GM18505 (cell line): ENCODE data around the gene RPGRIP1L.
"Not testable (repeated sequence)": the region's sequence is repeated elsewhere in the genome, so short reads cannot be mapped to it uniquely, and the experiment has no call there.

Experiments
- ATAC-seq: cut with Tn5 transposase; IDR thresholded peaks from one replicate; pipeline ENCODE4 v1.9.1; 2021; ENCODE audit not compliant: unreplicated experiment
- POLR2A ChIP-seq: IDR thresholded peaks from 4 replicates; pipeline ENCODE4 v1.6.1; 2011; ENCODE audit warnings: borderline replicate concordance; ENCODE audit not compliant: insufficient read depth, insufficient read length; ENCODE audit errors: extremely low read depth

Gene RPGRIP1L

GRCh38 chr16:53695070-53695469 lies 8.6 kb downstream of the RPGRIP1L start:
- TF ChIP-seq POLR2A, result no peak
- ATAC-seq, result no peak

- ATAC-seq, result no peak
- TF ChIP-seq POLR2A, result no peak
Observed at GRCh38 chr16:53693320-53693719, 10.3 kb downstream of the RPGRIP1L start.

DNA sequence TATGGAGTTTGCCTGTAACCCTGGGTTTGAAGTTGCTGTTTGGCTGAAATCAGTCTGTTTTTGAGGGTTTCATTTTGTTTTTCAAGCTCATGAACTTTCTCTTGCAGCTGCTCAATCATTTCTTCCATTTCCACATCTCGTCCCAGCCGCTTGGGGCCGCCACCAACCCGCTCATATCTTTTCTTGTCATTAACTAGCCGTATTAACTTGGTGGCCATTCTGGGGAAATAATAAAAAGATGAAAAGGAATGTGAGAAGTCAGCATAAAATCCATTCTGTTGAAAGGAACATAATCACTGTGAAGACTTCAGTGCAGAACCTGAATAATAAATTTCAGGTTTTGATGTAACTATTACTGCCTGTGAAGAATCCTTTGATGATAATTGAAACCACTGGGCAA lies 11.5 kb downstream of the RPGRIP1L start:
- no peak for ATAC-seq
- TF ChIP-seq POLR2A, result no peak

DNA sequence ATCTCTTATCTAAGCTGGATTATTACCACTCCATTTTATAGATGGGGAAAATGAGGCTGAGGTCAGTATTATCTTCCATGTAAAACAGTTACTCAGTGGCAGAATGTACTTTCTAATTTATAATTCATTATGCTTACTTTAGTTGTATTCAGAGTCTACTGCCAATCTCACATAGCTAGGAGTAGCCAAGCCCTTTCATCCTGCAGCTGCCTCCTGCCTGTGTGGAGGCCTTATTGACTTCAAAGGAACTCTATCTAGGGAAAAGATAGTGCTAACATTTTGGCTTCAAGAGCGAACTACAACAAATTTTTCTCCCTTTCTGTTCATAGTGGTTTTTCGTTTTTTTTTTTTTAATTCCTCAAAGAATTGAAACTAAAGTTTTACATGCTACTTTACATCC lies 12.9 kb downstream of the RPGRIP1L start:
- no peak for ATAC-seq
- no peak for TF ChIP-seq POLR2A

DNA sequence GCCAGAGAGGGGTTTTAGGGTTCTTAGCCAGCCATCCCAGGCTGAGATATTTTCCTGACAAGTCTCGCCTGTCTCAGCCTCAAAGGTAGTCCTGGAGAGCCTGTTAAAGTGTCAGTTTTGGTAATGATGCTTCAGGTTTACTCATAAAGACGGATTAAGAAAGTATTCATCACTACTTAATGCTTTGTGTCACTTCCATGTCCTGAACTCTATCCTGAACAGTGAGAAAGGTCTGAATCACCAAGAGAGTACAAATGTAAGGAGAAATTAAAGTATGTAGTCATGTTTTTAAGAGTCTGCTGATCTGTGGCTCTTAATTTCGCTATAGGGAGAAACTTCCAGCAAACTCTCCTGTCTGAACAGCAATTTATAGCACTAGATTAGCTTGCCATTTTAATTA lies 14.0 kb downstream of the RPGRIP1L start:
- no peak for TF ChIP-seq POLR2A
- no peak for ATAC-seq

- no peak for TF ChIP-seq POLR2A
- ATAC-seq, result no peak
Observed at GRCh38 chr16:53686710-53687109, 16.9 kb downstream of the RPGRIP1L start.

DNA sequence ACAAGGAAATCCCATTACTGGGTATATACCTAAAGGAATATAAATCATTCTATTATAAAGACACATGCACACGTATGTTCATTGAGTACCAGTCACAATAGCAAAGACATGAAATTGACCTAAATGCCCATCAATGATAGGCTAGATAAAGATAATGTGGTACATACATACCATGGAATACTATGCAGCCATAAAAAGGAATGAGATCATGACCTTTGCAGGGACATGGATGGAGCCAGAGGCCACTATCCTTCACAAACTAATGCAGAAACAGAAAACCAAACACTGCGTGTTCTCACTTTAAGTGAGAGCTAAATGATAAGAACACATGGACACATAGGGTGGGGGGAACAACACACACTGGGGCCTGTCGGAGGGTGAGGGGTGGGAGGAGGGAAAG lies 18.3 kb downstream of the RPGRIP1L start:
- ATAC-seq, result not testable (repeated sequence)

- no peak for ATAC-seq
- TF ChIP-seq POLR2A, result no peak
Observed at GRCh38 chr16:53681354-53681753, 22.3 kb downstream of the RPGRIP1L start.

- ATAC-seq, result no peak
- TF ChIP-seq POLR2A, result no peak
Observed at GRCh38 chr16:53680756-53681155, 22.9 kb downstream of the RPGRIP1L start.

GRCh38 chr16:53678756-53679343 lies 24.8 kb downstream of the RPGRIP1L start:
- TF ChIP-seq POLR2A, result no peak
- ATAC-seq, result no peak

- no peak for TF ChIP-seq POLR2A
- ATAC-seq, result no peak
Observed at GRCh38 chr16:53678155-53678554, 25.5 kb downstream of the RPGRIP1L start.

GRCh38 chr16:53673189-53673588 lies 30.5 kb downstream of the RPGRIP1L start:
- no peak for TF ChIP-seq POLR2A
- no peak for ATAC-seq

DNA sequence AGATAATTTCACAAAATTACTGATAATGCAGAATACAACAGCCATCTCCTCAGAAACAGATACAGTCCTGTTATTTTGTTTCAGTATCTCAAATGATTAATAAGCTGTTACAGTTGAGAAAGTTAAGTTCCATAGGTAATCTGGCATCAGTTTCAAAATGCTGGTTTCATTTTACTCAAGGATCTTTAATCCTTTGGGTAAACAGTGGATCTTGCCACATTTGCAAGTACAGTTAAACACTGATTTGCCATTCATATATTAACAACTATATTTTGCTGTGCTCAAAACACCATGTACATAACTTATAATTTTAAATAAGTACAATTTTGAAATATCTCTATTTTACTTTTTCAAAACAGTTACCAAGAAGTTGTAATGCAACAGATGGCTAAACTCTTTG lies 31.2 kb downstream of the RPGRIP1L start:
- TF ChIP-seq POLR2A, result no peak
- no peak for ATAC-seq

GRCh38 chr16:53668869-53669268 lies 34.8 kb downstream of the RPGRIP1L start:
- TF ChIP-seq POLR2A, result no peak
- ATAC-seq, result no peak

- no peak for TF ChIP-seq POLR2A
- no peak for ATAC-seq
Observed at GRCh38 chr16:53666786-53667415, 36.8 kb downstream of the RPGRIP1L start.
